GM12801 (cell line): ENCODE results near the gene MVD.

Source experiments
- TF ChIP-seq, protein P1 (sequence below): IDR thresholded peaks from one replicate; pipeline ENCODE4 v1.5.1; 2011; ENCODE audit warnings: control low read depth; ENCODE audit not compliant: insufficient read length; ENCODE audit errors: extremely low read depth

Gene MVD

DNA sequence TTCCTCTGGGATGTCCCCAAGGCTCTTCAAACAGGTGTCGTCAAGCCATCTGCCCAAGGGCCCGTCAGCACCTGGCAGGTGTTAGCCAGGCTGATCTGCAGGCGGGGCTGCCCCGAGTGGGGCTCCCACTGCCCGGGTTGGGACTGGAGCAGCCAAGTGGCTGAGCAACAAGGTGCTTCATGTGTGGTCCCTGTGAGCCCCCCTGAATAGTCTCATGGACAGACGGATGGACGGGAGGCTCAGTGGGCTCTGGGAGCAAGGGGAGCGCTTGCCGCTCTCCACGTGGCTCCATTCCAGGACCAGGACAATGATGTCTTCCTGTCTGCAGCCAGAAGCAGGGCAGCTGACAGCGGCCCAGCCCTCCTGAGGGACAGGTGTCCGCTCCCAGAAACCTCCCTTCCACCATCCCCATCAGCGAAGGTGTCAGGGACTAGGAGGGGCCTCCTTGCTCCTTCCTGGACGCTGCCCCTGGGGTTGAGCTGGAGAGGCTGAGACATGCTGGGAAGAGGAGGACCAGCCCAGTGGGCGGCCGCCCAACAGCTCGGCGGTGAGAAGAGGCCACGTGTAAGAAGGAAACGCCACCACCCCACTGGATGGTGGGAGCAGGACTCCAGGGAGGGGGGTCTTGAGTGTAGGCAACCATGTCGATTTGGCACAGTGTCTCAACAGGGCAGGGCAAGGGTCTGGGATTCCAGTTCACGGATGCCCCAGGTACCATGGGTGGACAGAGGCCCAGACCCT is 13.8 kb upstream of the MVD start:
- TF ChIP-seq, protein P1, sequence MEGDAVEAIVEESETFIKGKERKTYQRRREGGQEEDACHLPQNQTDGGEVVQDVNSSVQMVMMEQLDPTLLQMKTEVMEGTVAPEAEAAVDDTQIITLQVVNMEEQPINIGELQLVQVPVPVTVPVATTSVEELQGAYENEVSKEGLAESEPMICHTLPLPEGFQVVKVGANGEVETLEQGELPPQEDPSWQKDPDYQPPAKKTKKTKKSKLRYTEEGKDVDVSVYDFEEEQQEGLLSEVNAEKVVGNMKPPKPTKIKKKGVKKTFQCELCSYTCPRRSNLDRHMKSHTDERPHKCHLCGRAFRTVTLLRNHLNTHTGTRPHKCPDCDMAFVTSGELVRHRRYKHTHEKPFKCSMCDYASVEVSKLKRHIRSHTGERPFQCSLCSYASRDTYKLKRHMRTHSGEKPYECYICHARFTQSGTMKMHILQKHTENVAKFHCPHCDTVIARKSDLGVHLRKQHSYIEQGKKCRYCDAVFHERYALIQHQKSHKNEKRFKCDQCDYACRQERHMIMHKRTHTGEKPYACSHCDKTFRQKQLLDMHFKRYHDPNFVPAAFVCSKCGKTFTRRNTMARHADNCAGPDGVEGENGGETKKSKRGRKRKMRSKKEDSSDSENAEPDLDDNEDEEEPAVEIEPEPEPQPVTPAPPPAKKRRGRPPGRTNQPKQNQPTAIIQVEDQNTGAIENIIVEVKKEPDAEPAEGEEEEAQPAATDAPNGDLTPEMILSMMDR = no peak

DNA sequence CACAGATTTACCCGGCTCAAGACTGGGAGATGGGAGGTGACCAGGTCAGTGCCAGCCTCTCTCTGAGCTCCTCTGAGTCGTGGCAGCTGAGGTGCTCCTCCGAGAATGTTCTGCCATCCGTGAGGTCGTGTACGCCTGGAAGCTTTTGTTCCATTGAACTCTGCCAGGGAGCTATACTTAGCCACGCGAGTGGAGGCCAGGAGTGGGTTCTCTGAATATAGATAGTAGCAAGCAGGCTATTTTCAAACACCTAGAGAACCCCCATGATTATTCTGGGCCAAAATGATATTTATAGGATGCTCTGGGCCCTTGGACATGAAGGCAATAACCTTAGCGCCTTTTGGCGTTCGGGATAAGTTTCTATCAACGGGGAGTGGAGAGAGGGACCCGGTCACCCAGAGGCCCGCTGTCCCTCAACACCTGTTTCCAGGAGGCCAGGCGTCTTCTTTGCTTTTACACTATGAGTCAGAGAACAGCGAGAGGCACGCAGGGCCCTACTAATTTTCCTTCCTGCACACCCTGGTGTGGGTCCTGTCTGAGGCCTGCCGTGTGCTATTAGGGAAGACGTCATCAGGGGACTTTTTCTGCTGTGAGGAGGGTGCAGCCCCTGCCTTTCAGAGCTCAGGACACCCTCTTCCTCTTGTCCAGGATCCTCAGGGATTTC is 11.0 kb upstream of the MVD start:
- TF ChIP-seq, protein P1 = no peak

DNA sequence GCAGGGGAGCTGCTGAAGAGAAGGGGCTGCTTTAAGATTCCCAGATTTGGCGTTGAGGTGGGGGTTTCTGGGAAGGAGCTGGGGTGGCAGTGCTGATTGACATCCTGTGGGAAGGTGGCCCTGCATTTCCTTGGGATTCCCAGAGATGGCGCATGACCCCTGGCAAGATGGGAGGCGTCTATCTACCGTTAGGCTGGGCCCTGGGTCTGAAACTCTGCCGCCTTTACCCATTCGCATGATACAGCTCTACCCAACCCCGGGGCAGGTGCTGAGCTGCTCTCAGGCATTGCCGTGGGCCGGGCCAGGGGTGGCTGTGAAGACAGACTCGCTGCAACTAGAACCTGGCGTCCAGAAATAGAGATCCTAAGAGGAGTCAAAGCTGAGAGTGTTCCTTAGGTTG is 9.9 kb upstream of the MVD start:
- TF ChIP-seq, protein P1 = no peak

DNA sequence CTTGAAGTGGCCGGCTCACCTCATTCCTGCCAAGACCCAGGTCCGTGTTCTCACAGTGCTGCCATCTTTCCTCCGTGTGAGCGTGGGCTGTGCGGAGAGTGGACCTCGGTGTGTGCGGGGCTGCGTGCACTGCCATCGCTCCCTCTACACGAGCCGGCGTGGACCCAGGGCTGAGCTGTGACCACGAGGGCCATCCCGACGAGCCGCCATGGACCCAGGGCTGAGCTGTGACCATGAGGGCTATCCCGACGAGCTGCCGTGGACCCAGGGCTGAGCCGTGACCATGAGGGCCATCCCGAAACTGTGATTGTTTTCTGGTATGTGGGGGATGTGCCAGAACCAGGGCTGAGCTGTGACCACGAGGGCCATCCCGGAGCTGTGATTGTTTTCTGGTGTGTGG is 8.9 kb upstream of the MVD start:
- TF ChIP-seq, protein P1 = no peak

DNA sequence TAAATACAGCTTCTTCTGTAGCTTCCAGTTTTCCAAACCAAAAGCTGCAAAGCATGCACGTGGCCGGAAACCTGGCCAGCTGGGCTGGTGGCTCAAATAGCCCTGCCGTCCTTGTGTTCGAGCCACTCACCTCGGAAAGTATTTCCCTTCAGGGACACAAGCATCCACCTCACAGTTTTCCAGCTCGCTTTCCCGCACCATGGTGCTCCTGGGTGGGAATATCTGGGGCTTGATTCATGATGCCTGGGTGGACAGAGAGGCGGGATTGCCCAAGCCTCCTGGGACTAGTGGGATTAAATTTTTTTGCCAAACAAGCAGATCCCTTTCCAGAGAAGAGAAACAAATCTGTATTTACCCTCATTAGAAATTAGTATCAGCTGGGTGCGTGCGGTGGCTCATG is 7.1 kb upstream of the MVD start:
- TF ChIP-seq, protein P1 = no peak

DNA sequence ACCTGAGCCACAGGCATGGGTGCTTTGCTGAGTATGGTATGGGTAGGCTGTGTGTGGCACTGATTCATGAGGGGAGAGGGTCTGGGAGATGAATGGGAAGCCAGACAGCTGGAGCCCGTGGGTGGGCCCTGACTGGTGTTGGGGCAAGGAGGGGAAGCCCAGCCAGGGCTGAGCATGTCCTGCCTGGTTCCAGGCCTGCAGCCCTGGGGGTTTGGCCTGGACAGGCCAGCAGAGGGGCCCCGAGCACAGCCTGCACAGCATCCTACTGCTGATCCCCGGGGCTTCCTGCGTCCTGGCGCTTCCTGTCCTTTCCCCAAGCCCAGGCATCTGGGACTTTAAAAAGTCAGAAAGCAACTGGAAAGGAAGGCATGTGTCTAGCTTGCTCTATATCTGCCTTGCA is 4.6 kb upstream of the MVD start:
- TF ChIP-seq, protein P1 = no peak

DNA sequence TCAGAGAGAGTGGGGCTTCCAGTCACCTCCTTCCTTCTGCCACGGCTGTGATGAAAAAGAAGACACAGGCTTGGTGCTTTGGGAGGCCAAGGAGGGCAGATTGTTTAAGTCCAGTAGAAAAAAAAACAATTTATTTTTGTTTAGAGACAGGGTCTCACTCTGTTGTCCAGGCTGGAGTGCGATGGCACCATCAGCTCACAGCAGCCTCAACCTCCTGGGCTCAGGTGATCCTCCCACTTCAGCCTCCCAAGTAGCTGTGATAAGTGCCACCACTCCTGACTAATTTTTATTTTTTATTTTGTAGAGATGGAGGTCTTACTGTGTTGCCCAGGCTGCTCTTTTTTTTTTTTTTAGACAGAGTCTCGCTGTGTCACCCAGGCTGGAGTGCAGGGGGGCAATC is 2.7 kb upstream of the MVD start:
- TF ChIP-seq, protein P1 = no peak
